Epithelial cell of proximal tubule (primary cell): ENCODE data around the gene ODAM. TPM values are rescaled to one million over a fixed set of nuclear protein-coding genes. Genes with fewer than 3 reads are reported as not detected.
"Not testable (repeated sequence)": the region's sequence is repeated elsewhere in the genome, so short reads cannot be mapped to it uniquely, and the experiment has no call there.

Source experiments
- DNase-seq: peaks from one replicate; pipeline ENCODE4 v3.0.0-alpha.2; 2011; ENCODE audit warnings: low read depth
- H3K4me3 ChIP-seq: 2 replicates; pipeline ENCODE4 v1.5.1; 2011; ENCODE audit warnings: low read depth, mild to moderate bottlenecking, low read length
- total RNA-seq: library from RNA; depleted of rRNA; stranded (reverse); fragments of >200 nt; gene quantifications from 2 replicates; pipeline ENCODE4 v1.2.3, GENCODE V29; 2015
- TF ChIP-seq, protein P1 (sequence below): conservative IDR thresholded peaks from 2 replicates; pipeline ENCODE4 v1.5.1; 2012; ENCODE audit warnings: low read depth, mild to moderate bottlenecking, low read length

Gene ODAM
- total RNA-seq, 1 donor from 2014 or later: not detected

DNA sequence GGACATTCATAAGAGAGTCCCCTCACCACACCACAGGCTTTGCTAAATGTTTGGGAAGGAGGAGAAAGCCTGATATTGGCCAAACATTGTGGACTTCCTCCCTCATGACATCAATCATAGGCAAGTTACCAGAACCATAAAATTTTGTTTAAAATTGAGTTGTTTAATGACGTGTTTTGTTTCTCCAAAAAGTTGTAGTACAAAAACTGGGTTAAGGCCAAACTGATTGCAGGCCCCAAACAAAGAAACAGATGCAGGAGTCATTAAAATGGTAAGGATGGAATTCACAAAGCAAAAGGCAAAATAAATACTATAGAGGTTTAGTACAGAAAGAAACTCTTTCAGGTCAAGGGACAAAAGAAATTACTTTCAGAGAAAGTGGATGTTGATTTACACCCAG, 3.9 kb upstream of the ODAM start:
- DNase-seq: no peak
- no peak overlapping the region for H3K4me3 ChIP-seq
- TF ChIP-seq, protein P1, sequence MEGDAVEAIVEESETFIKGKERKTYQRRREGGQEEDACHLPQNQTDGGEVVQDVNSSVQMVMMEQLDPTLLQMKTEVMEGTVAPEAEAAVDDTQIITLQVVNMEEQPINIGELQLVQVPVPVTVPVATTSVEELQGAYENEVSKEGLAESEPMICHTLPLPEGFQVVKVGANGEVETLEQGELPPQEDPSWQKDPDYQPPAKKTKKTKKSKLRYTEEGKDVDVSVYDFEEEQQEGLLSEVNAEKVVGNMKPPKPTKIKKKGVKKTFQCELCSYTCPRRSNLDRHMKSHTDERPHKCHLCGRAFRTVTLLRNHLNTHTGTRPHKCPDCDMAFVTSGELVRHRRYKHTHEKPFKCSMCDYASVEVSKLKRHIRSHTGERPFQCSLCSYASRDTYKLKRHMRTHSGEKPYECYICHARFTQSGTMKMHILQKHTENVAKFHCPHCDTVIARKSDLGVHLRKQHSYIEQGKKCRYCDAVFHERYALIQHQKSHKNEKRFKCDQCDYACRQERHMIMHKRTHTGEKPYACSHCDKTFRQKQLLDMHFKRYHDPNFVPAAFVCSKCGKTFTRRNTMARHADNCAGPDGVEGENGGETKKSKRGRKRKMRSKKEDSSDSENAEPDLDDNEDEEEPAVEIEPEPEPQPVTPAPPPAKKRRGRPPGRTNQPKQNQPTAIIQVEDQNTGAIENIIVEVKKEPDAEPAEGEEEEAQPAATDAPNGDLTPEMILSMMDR: no peak

DNA sequence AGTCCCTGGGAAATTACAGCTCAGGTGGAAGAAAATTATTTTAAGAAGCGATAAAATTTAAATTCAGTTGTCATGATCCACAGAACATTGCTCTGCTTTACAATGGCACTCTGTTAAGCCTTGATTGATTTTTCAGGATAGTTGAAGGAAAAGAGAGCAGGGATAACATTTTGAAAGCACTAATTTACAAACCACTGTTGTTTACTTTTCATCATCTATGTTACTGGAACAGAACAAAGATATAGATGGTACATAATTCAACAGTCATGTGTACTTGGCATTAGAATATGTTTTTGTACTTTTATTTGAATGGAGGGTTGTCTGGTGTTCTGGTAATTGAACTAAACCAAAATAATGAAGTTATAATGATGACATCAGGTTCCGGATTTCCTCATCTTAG, 2.6 kb upstream of the ODAM start:
- TF ChIP-seq, protein P1: no peak
- no peak for DNase-seq

DNA sequence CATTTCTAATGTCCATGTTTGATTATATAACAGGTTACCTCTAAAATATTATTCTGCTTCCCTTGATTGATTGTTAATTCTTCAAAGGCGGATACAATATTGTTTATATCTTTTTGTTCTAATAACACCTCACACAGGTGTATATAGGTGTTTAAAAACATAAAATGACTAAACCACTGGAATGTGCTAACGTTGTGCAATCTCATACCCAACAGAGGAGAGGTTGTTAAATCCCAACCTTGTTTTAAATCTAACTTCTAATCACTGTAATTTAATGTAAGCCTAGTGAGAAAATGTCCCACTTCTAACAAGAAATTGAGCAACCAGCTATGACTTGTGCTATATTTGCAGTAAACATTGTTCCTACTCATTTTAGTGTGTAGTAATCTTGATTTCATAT, 1.3 kb downstream of the ODAM start:
- TF ChIP-seq, protein P1: no peak
- no peak for DNase-seq
- no peak overlapping the region for H3K4me3 ChIP-seq

More for the DNA sequence above, 2.6 kb upstream of the ODAM start:
- no peak overlapping the region for H3K4me3 ChIP-seq

DNA sequence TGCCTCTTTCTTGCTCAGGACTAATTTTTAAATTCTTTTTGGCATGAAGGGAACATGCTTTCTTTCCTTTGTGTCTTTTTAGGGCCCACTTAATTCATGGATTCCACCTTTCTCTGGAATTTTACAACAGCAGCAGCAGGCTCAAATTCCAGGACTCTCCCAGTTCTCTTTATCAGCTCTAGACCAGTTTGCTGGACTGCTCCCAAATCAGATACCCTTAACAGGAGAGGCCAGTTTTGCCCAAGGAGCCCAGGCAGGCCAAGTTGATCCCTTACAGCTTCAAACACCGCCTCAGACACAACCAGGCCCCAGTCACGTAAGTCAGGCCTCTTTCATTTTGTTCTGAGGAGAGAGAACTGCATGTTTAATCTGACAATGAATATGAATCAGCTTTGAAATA, 2.3 kb downstream of the ODAM start:
- TF ChIP-seq, protein P1: no peak
- no peak for DNase-seq
- no peak overlapping the region for H3K4me3 ChIP-seq

DNA sequence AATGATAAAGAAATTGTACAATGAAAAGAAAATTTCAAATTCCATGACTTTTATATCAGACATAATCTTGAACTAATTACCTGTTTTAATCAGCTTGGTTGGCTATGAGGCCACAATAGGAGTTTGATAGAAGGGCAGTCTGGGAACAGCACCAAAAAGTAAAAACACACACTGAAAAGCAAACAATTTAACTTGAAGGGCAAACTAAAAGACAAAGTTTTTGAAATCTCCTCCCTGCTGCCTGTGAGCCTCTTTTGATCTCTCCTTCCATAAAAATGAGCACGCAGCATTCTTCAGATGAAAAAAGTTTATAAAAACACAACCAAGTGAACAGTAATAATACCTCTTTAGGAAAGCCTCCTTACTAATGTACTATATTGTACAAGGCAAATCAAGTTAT, 8.1 kb downstream of the ODAM start:
- TF ChIP-seq, protein P1: no peak
- DNase-seq: no peak
- no peak overlapping the region for H3K4me3 ChIP-seq

DNA sequence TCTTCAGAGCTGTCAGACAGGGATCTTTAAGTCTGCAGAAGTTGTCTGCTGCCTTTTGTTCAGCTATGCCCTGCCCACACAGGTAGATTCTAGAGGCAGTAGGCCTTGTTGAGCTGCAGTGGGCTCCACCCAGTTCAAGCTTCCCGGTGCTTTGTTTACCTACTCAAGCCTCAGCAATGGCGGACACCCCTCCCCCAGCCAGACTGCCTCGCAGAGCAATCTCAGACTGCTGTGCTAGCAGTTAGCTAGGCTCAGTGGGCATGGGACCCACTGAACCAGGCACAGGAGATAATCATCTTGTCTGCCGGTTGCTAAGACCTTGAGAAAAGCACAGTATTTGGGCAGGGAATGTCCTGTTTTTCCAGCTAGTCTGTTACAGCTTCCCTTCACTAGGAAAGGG, 17.2 kb downstream of the ODAM start:
- DNase-seq: not testable (repeated sequence)

DNA sequence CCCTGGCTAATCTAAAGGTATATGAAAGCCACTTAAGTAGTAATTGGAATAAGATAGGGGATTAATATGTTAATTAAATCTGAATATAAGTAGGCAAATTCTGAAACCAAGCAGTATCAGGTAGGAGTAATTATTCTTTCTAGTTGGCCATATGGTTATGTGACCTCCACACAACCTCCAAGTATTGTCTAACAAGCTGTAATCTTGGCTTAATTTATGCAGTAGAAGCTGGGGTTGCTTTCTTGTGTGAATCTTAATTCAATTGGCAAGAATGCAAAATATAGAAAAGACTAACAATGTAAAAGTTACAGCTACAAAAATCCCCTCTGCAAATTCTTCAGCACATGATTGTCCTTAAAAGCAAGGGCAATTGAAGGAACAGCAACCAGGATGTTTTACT, 20.6 kb downstream of the ODAM start:
- DNase-seq: not testable (repeated sequence)

More for the DNA sequence above, 17.2 kb downstream of the ODAM start:
- H3K4me3 ChIP-seq: not testable (repeated sequence)

DNA sequence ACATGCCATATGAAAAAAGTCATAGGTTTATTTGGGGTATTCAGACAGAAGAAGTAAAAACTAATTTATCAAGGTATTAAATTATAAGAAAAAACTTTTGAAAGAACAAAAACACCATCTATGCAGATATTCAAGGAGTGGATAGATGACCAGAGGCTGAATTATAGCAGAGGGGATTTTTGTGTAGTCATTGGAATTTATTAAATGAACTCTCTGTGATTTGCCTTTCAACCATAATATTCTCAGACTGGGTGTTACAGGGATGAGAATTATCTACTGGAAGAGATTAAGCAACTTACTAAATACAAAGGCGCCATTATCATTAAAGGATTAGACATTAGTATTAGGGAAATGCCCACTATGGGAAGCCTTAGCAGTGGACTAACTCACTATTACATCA, 21.0 kb downstream of the ODAM start:
- H3K4me3 ChIP-seq, DNase-seq: not testable (repeated sequence)

More for the DNA sequence above, 20.6 kb downstream of the ODAM start:
- H3K4me3 ChIP-seq: not testable (repeated sequence)

DNA sequence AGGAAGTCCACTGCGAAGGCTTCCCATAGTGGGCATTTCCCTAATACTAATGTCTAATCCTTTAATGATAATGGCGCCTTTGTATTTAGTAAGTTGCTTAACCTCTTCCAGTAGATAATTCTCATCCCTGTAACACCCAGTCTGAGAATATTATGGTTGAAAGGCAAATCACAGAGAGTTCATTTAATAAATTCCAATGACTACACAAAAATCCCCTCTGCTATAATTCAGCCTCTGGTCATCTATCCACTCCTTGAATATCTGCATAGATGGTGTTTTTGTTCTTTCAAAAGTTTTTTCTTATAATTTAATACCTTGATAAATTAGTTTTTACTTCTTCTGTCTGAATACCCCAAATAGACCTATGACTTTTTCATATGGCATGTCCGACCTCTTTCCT, 25.9 kb downstream of the ODAM start:
- not testable (repeated sequence) for DNase-seq, H3K4me3 ChIP-seq

DNA sequence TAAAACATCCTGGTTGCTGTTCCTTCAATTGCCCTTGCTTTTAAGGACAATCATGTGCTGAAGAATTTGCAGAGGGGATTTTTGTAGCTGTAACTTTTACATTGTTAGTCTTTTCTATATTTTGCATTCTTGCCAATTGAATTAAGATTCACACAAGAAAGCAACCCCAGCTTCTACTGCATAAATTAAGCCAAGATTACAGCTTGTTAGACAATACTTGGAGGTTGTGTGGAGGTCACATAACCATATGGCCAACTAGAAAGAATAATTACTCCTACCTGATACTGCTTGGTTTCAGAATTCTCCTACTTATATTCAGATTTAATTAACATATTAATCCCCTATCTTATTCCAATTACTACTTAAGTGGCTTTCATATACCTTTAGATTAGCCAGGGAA, 26.3 kb downstream of the ODAM start:
- DNase-seq, H3K4me3 ChIP-seq: not testable (repeated sequence)
